ENCODE data around the gene CCDC63.

CCDC63 gene

DNA sequence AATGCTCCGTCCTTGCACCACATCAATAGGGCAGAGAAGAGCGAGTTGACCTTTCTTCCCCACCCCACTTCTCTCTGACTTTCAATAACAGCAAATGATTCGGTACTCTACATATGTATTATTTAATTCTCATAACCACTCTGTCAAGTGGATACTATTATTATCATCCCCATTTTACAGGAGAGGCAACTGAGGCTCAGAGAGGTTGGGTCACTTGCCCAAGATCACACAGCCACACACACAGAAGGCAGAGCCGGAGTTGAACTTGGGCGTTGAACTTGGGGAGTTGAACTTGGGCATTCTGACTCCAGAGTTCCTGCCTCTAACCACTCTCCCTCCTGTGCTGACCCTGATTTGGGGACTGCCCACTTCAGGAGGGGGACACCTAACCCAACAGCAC, 72.9 kb downstream of the CCDC63 start:
- in situ Hi-C loops (cut with HindIII; ENCODE audit: low sequenced_read_pairs): no loop called here
- no peak overlapping the region for H3K4me3 ChIP-seq (ENCODE audit: low read depth, low read length)
- TF ChIP-seq, protein P1, sequence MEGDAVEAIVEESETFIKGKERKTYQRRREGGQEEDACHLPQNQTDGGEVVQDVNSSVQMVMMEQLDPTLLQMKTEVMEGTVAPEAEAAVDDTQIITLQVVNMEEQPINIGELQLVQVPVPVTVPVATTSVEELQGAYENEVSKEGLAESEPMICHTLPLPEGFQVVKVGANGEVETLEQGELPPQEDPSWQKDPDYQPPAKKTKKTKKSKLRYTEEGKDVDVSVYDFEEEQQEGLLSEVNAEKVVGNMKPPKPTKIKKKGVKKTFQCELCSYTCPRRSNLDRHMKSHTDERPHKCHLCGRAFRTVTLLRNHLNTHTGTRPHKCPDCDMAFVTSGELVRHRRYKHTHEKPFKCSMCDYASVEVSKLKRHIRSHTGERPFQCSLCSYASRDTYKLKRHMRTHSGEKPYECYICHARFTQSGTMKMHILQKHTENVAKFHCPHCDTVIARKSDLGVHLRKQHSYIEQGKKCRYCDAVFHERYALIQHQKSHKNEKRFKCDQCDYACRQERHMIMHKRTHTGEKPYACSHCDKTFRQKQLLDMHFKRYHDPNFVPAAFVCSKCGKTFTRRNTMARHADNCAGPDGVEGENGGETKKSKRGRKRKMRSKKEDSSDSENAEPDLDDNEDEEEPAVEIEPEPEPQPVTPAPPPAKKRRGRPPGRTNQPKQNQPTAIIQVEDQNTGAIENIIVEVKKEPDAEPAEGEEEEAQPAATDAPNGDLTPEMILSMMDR (IDR thresholded peaks at IDR 0.05; ENCODE audit: low read depth, low read length, missing control alignments): no peak
- no peak for DNase-seq (ENCODE audit: low read depth)

DNA sequence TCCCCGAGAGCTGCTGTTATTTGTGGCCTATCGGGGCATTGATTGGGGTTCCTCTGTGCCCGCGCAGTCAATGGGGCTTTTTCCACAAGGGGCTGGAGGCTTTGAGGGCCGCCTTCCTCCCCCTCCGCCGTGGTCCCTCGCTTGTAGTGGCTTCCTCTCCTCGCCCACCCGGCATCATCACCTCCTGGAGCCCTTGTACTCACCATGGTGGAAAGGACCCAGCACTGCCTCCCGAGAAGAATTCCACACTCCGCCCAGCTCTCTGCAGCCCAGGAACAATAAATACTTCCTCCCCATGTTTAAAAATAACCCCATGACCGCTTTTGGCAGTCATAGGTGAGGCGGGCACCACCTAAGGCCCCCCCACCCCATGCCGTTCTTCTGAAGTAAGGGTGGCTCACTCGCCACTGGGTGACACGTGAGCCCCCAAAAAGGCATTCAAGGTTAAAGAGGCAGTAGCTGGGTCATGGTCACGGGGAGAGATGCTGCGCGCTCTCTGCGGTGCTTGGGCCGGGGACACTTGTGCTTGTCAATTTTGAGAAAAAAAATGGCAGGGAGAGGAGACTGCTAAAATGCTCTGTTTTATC, 73.6 kb downstream of the CCDC63 start, which contains the start of gene MYL2:
MYL2 (minus strand) TSS at position 256 of the 587 bp plus-strand sequence; CDS start at position 206, 50 bp downstream.
- in situ Hi-C loops (cut with HindIII; ENCODE audit: low sequenced_read_pairs): no loop called here
- no peak for DNase-seq (ENCODE audit: low read depth)
- H3K4me3 ChIP-seq (ENCODE audit: low read depth, low read length): no peak within 1 kb of the TSS
- TF ChIP-seq, protein P1 (IDR thresholded peaks at IDR 0.05; ENCODE audit: low read depth, low read length, missing control alignments): no peak

DNA sequence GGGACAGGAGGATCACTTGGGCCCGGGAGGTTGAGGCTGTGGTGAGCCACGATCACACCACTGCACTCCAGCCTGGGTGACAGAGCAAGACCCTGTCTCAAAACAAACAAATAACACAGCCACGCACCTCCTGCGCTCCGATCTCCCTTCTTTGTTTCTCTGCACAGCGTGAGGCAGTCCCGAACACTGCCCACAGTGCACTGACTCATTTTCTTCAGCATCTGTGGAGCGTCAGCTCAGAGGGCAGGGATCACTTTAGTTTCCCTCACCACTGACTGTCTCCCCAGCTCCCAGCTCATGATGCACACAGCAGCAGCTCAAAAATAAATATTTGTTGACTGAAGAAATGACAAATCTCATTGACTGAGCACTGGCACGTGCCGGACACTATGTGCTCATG, 74.5 kb downstream of the CCDC63 start:
- no peak overlapping the region for H3K4me3 ChIP-seq (ENCODE audit: low read depth, low read length)
- in situ Hi-C loops (cut with HindIII; ENCODE audit: low sequenced_read_pairs): no loop called here
- TF ChIP-seq, protein P1 (IDR thresholded peaks at IDR 0.05; ENCODE audit: low read depth, low read length, missing control alignments): no peak
- DNase-seq (ENCODE audit: low read depth): peak; percentile 51

DNA sequence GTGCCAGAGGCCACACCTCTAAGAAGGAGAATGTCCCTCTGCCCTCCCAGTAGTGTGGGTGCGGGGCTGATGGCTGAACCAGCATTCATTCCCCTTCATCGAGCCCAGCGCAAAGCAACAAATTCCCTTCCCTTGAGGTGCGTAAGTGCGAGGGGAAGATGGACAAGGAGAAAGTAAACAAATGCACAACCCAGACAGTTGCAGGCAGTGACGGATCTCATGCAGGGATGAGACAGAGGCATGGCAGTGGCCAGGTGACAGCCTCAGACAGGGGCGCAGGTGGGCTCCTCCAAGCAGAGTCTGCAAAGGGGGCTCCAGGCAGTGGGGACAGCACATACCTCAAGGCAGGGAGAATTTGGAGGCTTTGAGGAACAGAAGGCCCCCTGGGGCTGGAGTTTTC, 75.9 kb downstream of the CCDC63 start:
- TF ChIP-seq, protein P1 (IDR thresholded peaks at IDR 0.05; ENCODE audit: low read depth, low read length, missing control alignments): no peak
- in situ Hi-C loops (cut with HindIII; ENCODE audit: low sequenced_read_pairs): no loop called here
- no peak for DNase-seq (ENCODE audit: low read depth)
- no peak overlapping the region for H3K4me3 ChIP-seq (ENCODE audit: low read depth, low read length)

DNA sequence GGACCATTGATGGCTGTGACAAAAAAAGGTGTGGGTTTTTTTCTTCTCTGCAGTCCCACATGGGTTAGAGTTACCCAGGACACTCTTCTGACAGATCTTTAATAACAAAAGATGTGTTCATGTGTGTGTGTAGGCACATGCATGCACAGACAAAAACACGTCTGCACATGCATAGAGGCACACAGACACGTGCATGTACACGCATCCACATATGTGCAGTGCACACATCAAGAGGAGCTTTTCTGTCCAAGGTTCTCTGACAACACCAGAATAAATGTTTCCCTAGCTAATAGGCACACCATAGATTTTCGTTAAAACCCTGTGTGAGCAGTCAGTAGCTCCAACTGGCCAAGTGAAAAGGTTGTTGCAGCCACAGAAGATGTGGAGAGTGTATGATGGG, 76.4 kb downstream of the CCDC63 start:
- no peak overlapping the region for H3K4me3 ChIP-seq (ENCODE audit: low read depth, low read length)
- in situ Hi-C loops (cut with HindIII; ENCODE audit: low sequenced_read_pairs): no loop called here
- TF ChIP-seq, protein P1 (IDR thresholded peaks at IDR 0.05; ENCODE audit: low read depth, low read length, missing control alignments): no peak
- no peak for DNase-seq (ENCODE audit: low read depth)

DNA sequence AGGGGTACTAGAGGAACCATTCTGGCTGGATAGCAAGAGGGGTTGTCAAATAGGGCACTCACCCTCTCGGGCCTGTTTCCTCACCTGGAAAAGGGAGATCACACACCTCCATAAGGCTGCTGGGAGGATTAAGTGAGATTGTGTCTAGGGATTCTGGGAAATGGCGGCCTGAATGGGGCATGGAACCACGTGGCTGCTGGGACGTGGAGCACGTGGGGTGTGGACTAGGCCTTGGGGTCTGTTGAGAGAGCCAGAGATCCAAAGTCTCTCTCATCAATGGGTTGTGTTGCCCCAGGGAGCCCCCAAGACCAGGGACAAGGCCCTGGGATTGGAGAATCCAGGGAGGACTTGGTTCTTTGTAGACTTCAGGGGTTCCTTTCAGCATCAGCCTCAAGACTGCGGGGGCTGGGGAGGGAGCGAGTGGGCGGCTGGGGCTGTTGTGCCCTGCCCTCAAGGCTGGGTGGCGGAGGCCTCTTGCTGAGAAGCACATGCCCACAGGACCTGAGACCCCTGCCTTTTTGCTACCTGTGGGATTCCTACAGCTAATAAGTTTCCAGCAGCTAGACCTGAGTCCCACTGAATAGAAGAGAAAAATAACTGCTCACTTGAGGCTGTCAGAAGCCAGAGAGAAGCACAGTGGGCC, 77.0 kb downstream of the CCDC63 start:
- H3K4me3 ChIP-seq (ENCODE audit: low read depth, low read length): no peak overlapping the region

More for the DNA sequence above, 77.0 kb downstream of the CCDC63 start:
- TF ChIP-seq, protein P1 (IDR thresholded peaks at IDR 0.05; ENCODE audit: low read depth, low read length, missing control alignments): no peak
- in situ Hi-C loops (cut with HindIII; ENCODE audit: low sequenced_read_pairs): no loop called here
- DNase-seq (ENCODE audit: low read depth): no peak
